ENCODE data around the gene CA10.

- TF ChIP-seq CTCF (conservative IDR thresholded peaks at IDR 0.05; ENCODE audit: low read length) (no peak), EZH2phosphoT487 (IDR thresholded peaks at IDR 0.05; ENCODE audit: borderline replicate concordance) (no peak)
Measured at GRCh38 chr17:51587516-51587915, 571.0 kb downstream of the CA10 start.
